Thyroid gland (tissue), 4 donors: ENCODE measurements around the gene FN3K.
"Not testable (repeated sequence)": the region's sequence is repeated elsewhere in the genome, so short reads cannot be mapped to it uniquely, and the experiment has no call there.

Experiments used
- CTCF ChIP-seq, 6 experiments: fragments of 200-600 bp in 3 of 6; fragments of 450-650 bp in 3 of 6; sonication (generic) in 3 of 6; IDR thresholded peaks; one replicate each; pipeline ENCODE4 v1.5.1; 2016 to 2019; ENCODE audit warnings: antibody characterized with exemption in 6 of 6, mild to moderate bottlenecking in 2 of 6, inconsistent platforms in 1 of 6, moderate library complexity in 1 of 6
- POLR2A ChIP-seq, 2 donors: fragments of 450-650 bp; IDR thresholded peaks; one replicate each; pipeline ENCODE4 v1.6.1; 2017; ENCODE audit warnings: antibody characterized with exemption in 2 of 2, mild to moderate bottlenecking in 2 of 2, moderate library complexity in 1 of 2

- TF ChIP-seq CTCF, POLR2A (IDR thresholded peaks at IDR 0.05): not testable (repeated sequence)
Observed at GRCh38 chr17:82785581-82785980, 50.2 kb downstream of the FN3K start.
